ENCODE results near the gene SEPTIN11.

DNA sequence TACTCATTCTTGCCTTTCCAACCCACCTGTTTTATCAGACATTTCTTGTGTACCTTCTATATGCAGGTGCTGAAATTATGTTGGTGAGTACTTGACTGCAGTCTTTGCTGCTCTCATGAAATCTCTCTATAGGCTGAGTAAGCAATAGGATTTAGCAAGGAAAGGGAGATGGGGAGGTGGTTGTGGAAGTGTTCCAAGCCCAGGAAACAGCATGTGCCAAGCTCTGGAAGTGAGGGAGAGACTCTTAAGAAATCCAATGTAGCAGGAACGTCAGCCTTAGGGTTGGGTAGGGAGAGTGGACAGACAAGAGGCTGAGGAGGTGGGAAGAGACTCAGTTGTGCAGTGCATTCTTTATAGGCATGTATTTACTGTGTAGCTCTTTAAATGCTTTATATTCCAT, 5.6 kb downstream of the SEPTIN11 start:
- TF ChIP-seq, protein P1, sequence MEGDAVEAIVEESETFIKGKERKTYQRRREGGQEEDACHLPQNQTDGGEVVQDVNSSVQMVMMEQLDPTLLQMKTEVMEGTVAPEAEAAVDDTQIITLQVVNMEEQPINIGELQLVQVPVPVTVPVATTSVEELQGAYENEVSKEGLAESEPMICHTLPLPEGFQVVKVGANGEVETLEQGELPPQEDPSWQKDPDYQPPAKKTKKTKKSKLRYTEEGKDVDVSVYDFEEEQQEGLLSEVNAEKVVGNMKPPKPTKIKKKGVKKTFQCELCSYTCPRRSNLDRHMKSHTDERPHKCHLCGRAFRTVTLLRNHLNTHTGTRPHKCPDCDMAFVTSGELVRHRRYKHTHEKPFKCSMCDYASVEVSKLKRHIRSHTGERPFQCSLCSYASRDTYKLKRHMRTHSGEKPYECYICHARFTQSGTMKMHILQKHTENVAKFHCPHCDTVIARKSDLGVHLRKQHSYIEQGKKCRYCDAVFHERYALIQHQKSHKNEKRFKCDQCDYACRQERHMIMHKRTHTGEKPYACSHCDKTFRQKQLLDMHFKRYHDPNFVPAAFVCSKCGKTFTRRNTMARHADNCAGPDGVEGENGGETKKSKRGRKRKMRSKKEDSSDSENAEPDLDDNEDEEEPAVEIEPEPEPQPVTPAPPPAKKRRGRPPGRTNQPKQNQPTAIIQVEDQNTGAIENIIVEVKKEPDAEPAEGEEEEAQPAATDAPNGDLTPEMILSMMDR (tag by site-specific recombination; IDR thresholded peaks at IDR 0.05): no peak
- TF ChIP-seq REPIN1 (tag by site-specific recombination; IDR thresholded peaks at IDR 0.05; ENCODE audit: low read depth) (no peak), ZNF24 (tag by site-specific recombination; IDR thresholded peaks at IDR 0.05) (no peak), ZNF426 (tag by site-specific recombination; IDR thresholded peaks at IDR 0.05) (no peak)
